Activated T-cell treated with anti-CD3 and anti-CD28 coated beads for 24 hours (primary cell): ENCODE measurements around the gene CHTF8.

Experiments
- DNase-seq: peaks from one replicate; pipeline ENCODE4 v3.0.0-alpha.2; 2020; ENCODE audit warnings: low read depth

Gene CHTF8

DNA sequence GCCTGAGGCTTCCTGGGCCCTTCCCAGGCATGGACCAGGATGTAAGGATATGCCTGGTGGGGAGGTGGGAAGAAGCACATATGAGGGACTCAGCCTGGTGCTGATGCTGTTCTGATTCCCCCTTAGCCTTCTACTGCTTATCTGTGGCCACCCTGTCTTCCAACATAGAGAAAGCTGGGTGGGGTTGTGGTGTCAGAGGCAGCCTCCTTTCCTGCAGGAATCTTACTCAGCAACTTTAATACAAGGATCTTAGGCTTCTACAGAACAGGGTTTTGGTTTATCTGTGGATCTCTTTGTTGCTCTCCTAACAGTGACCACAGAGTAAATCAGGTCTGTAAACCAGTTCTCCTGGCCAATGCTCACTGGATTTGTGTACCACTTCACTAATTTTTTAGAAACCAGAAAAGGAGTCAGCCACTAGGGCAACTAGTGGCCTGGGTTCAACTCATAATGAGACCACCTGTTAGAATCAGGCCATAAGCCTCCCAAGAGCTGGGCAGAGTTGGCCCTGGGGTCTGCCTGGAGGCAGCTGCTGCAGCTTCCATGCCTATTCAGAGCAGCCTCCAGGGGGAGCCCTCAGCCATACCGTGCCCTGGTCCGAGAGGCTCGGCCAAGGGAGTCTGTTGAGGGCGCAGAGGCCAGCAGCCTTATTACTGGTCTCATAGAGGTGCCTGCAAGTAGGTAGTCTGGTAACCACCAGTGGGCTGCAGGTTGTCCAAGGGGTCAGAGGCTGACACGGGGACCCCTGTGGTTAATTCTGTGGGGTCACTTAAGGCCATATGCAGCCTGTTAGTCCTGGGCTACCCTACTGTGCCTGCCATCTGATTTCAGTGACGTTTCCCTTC, 19.9 kb downstream of the CHTF8 start:
- DNase-seq, result peak; percentile 31

DNA sequence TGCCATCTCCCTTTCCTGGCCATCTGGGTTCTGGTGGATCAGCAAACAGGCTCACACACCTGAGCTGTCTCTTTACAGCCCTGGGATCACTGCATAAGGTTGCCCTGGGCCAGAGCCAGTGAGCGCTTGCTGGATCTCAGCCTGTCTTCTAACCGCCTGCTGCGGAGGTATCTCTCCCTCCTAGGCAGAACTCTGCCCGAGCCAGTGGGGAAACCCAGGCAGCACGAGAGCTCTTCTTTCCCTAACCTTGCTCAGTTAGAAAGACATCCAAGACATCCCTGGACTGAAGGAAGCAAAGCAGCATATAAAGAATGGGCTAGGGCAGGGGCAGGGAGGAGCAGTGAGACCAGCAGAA, 20.5 kb downstream of the CHTF8 start:
- no peak for DNase-seq

DNA sequence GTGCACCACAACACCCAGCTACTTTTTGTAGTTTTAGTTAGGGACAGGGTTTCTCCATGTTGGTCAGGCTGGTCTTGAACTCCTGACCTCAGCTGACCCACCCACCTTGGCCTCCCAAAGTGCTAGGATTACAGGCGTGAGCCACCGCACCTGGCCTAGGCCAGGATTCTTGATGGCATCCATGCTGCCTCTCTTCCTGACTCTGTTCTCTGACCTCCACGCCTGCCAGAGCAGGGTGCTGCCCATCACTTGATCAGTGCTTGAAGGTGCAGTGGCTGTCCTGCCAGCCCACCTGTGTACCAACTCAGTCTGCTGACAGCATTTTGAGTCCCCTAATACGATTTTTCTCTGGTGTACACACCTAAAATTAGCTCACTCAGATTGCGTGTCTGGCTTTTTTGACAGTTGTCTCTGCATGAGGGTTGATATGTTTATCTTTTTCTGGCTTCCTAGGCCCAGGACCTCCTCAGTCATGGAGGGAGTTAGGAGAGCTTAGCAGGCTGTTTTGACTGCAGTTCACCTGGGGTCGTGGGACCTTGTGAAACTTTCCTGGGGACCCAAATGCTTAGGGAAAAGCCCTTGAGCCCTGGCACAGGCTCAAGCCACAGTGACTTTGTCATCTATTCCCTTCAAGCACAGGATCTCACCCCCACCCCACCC, 21.0 kb downstream of the CHTF8 start:
- no peak for DNase-seq

DNA sequence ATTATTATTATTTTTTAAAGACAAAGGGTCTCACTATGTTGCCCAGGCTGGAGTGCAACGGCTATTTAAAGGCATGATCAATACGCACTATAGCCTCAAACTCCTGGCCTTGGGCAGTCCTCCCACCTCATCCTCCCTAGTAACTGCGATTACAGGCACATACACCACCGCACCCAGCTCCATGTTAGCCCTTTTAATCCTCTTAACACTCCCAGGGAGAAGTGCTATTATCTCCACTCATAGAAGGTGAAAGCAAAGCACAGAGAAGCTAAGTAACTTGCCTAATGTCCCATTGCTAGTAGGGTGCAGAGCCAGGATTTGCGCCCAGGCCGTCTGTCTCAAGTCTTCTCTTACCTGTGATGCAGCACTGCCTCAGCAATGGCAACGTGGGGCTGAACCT, 22.0 kb downstream of the CHTF8 start:
- no peak for DNase-seq

DNA sequence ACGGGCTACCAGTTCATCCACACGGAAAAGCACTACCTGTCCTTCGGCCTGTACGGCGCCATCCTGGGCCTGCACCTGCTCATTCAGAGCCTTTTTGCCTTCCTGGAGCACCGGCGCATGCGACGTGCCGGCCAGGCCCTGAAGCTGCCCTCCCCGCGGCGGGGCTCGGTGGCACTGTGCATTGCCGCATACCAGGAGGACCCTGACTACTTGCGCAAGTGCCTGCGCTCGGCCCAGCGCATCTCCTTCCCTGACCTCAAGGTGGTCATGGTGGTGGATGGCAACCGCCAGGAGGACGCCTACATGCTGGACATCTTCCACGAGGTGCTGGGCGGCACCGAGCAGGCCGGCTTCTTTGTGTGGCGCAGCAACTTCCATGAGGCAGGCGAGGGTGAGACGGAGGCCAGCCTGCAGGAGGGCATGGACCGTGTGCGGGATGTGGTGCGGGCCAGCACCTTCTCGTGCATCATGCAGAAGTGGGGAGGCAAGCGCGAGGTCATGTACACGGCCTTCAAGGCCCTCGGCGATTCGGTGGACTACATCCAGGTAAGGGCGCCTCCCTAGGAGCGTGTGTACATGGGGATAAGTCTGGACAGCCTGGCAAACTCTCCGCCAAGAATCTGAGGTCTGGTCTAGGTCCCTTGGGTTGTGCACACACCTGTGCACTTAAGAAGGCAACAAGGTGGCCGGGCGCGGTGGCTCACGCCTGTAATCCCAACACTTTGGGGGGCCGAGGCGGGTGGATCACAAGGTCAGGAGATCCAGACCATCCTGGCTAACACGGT, 22.7 kb downstream of the CHTF8 start:
- no peak for DNase-seq

DNA sequence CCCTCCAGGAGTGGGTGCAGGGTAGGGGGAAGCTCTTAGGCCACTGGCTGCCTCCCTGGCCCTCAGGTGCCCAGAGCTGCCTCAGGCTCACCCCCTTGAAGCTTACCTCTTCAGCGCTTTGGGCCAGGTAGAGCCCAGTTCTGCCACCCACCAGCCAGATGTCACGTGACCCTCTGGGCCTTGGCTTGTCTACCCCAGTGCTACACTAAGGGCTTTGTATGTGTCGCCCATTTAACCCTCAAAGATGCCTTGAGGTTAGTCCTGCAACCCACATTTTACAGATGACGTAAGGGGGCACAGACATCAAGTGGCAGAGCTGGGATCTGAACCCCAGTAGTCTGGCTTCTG, 23.5 kb downstream of the CHTF8 start:
- no peak for DNase-seq

DNA sequence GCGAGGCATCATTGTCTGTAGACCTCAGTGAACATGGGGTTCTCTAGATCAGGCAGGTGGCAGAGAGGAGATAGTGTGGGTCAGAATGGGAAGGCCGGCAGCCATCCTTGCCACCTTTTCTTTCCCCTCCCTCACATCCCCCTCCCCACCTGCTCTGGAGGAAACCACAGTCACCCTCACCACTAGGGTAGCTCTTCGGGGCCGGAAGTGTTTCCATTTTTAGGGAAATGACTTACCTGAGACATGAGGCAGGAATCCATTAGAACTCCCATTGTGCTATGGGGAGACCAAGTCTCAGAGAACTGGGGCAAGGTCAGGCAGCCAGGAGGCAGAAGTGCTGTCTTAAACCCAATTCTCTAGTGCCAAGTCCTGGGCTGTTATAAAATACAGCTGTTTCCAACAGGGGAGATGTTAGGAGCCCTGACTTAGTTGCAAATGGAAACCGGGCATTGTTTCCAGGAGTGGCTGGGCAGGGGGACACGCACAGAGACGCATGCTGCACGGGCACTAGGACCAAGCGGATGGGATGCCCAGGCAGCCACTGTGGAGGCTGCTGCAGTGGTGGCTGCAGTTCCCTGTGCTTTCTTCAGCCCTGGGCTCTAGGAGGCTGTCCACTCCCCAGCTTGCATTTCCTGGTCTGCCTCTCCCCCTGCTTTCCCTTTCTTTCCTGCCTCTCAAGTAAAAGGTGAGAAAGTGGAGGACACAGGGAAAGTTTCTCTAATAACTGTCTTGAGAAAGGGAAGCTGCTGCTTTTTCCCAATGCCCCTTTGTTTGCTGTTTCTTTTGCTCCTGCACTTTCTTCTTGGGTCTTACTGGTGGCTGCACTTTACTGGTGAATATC, 24.1 kb downstream of the CHTF8 start:
- DNase-seq, result no peak

DNA sequence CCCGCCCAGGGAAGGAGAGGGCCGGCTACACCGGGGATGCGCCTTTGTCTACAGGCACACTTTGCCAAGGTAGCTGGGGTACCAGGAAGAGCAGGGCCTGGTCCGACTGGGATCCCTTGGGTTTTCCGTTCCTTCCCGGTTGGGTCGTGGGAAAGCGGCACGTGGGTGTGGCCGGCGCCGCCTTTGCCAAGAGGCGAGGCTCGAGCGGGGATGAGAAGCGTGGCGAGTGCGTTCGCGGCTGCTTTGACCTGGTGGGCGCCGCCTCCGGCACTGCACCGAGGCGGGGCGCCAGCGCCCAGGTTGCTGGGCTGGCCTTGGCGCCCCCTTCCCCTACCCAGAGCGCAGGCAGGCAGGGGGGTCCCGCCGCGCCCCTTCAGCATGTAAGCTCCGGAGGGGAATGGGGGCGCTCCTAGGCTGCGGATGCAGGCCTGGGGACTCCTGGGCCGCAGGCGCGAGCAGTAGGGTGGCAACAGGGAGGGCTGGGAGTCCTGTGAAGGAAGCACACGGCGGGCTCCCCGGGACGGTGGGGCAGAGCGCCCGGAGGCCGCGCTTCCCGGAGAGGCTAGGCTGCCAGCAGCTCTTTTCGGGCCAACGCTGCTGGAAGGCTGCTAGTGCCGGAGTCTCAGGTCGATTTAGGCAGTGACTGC, 24.9 kb downstream of the CHTF8 start:
- DNase-seq, result no peak

DNA sequence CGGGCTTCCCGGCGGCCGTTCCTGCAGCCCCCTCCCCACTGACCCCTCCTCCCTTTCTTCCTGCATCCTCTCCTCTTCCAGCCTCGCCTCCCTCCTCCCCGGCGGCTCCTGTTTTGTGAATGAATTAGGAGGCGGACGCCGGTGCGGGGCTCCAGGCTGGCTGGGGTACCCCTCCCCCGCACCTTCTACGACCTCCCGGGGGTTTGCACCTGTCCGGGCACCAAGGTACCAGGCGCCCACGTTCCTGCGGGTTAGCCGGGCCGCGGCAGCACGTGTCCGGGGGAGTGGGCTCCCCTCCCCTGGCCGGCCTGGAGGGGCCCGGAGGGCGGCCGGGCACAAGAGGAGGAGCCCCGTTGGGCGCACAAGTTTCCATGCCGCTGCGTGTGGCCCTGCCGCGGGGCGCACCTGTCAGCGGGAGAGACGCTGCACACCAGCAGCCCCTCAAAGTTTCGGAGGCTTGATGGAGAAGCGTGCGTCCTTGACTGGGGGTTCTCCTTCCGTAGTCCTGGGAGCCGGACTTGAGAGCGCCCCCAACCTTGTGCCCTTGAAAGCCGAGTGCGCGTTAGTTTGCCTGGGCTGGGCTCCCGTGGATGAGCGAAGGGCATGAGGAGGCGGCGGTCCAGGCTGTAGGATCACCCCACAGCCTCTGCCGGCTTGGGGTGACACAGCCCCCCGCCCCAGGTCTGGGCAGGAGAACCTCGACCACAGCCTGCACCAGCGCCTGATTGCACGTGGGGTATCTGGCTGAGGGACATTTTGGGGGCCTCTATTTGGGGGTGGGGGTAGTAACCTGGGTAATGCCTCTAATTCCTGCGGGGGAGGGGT, 25.7 kb downstream of the CHTF8 start:
- DNase-seq, result no peak

DNA sequence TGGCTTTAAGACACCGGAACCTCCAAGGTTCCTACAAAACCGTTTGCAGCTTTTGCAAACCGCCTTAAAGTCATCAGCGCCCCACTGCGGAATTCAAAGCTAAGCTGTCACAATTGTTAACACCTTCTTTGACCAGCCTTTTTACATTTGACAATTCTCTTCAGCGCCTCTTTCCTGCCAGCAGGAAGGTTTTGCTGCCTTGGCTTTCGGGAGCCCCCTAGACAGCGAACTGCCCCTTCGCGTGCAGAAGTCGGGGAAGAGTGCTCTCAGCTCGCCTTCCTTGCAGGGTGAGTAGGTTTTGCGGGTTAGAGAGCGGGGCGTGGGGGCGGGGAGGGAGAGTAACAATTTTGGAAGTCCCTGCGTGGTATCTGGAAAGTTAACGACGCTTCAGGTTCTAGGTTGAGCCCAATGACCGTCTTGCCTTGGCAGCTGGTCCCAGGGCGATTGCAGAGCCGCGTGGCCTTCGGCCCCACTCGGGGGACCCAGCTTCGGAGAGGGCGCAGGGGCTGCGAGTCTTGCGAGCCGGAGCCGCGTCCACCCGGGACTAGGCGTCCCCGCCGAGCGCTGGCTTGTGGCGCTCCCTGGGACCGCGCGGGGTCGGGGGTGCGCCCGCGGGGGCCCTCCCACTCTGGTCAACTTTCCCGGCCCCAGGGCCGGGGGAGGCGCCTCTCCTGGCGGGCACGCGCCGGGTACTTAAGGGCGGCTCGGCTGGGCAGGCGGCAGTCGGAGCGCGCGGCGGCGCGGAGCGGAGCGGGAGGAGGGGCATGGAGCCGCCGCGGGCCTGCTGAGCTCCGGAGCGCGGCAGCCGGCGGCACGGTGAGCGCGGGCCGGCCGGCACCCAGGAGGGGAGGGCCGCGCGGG, 26.7 kb downstream of the CHTF8 start, which contains the start of gene HAS3:
TSS of gene HAS3 (plus strand) at position 153 of the 861 bp plus-strand sequence. CDS start 3,743 bp downstream, outside the sequence.
- DNase-seq, result no peak

DNA sequence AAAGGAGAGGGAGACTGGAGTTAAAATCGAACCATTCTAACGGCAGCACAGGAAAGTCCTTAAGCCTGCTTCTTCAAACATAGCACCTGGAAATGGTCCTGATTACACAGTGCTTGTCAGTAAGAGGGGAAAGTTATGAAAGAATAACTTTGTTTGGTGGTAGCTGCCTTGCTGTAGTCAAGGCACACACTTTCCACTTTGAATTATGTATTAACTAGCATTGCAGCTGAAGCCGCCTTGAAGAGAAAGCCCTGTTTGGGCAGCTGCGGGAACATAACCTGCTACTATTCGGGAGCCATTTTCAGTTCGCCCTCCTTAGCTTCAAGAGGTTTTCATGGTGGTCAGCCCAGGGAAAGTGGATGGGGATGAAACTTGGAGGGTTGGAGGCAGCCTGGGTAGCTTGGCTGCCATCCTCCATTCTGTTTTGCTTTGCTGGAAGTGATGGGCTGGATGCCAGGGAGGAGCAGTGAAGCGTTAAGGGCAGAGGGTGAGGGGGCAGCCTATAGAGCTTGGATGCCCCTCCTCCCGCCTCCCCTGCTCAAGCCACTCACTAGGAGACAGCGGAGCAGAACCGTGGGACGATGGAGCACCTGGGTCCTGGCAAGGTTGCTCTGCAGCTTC, 32.2 kb downstream of the CHTF8 start:
- no peak for DNase-seq

DNA sequence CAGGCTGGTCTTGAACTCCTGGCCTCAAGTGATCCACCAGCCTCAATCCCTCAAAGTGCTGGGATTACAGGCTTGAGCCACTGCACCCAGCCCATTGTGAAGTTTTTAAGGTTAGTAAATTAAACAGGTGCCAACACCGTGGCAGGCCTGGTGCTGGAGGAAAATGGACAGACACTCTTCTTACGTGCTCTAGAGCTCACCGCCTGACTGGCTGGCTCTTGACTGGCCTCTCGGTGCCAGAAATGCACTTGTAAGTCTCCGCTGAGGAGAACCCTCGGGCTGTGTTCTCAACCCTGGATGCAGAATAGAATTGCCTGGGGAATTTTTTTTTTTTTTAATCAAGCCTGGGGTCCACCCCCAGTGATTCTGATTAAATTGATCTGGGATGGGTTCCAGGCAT, 37.2 kb downstream of the CHTF8 start:
- DNase-seq, result no peak

DNA sequence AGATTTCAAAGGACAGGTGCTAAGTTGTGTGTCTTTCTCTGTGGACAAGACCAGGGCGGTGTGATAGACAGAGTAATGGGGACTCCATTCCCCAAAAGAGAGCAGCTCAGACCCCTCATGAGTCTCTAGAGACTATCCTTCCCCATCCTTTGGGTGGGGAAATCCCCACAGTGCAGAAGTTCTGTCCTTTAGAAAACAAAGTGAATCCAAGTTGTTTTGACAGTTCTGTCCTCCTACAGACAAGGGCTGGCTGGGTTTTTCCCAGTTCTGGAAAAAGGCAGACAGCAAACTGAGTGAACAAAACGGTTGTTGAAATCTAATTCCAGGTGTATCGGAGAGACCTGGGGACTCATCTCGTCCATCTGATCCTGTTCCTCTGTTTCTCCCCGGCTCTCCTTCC, 37.9 kb downstream of the CHTF8 start:
- DNase-seq, result no peak

DNA sequence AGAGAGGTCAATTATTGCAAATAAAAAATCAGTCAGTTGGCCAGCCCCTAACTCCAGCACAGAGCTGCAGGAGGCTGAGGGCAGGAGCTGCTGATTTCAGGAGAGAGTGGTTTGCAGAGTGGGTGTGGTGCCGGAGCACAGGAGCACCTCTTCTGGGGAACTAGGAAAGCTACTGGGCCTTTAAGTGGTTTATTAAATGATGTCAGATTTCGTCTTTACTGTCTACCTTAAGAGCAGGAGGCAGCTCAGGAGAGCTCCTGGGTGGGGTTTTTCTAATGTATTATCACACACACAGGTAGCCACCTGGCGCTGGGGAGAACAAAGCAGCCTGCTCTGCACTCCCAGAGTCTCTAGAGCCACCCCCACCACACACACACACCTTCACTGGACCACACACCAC, 38.4 kb downstream of the CHTF8 start:
- DNase-seq, result no peak

DNA sequence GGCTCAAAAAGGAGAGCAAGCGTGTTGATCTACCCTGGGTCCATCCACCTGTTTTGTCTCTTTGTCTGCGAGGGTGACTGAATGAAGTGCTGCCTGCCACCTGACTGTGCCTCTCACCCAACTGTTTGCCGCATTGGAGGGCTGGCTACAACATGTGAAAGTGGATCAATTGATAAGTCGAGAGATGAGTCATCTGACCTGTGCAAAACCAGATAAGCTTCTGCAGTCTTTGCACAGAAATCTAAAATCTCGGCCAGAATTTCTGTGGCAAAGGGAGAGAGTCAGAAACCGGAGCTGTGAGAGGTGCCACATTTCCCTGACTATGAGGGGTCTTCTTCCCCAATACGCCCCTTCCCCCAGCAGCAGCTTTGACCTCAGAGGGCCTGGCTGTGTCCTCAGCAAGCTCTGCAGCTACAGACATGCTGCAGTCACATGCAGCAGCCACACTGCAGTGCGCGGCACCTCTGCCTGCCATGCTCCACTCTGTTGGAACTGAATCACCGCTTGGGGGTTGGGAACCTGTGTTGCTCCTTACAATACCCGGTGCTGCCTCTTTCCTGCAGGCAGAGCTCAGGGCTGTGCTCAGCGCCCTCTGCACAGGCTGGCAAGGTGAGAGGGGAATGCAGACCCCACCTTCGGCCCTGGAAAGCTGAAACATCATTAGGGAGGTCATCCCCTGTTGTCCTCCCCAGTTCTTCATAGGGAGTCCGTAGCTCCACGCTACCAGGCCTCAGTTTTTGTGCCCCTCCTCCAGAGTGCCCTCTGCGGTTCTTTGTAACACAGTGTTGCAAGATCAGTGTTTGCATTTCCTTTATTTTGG, 43.1 kb downstream of the CHTF8 start:
- peak; percentile 15 for DNase-seq

DNA sequence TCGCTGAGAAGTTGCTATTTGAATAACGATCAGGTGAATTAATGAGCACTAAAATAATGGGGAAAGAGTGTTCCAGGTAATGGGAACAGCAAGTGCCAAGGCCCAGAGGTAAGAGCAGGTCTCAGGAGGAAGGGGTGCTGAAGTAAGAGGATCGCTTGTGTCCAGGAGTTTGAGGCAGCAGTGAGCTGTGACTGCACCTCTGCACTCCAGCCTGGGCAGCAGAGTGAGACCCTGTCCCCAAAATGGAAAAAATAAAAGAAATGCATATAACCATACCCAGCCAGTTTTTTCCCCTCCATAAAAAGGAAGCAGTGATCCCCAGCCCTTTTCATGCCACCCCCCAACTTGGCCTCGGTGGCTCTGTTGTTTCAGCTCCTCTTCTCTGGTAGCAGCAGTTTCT, 43.7 kb downstream of the CHTF8 start:
- no peak for DNase-seq

DNA sequence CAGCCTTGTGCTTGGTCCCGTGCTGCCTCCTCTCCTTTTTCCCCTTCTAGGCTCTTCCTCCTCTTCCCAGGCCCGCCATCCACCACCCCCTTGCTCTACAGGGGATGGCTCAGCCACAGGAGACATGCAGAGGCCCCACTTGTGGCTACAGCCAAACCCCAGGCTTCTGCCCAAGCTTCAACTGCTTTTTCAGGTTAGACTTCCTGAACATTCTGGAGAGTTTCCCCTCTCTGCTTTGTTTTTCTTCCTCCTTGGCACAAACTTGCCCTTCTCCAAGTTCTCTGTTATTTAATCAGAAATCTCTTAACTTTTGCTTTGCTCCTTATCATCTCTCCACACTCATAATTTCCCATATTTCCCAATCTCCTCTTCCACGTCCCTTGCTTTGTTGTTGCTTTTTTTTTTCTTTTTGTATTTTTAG, 45.2 kb downstream of the CHTF8 start:
- no peak for DNase-seq

DNA sequence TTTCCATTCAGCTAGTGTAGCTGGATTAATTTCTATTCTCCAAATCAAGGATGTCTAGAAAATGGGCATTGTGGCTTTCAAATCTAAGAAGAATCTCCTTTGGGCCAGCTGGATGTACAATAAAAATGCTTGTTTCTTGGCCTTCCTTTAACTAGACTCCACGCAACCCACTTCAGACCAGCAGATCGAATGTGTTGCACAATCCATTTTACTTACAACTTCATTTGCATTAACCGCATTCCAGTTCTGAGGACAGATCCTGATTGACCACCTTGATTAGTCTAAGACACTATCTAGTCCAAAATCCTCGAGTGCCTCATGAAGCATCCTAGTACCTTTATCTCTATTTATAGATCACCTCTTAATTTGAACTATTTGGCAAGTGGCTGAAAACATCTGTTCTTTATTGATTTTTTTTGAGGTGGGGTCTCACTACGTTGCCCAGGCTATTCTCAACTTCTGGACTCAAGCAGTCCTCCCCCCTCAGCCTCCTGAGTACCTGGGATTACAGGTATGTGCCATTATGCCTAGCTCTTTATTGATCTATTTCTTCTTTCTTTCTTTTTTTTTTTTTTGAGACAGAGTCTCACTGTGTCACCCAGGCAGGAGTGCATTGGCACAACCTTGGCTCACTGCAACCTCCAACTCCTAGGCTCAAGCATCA, 47.2 kb downstream of the CHTF8 start:
- no peak for DNase-seq
